H1 (cell line): ENCODE data around the gene MIDN. TPM values are rescaled to one million over a fixed set of nuclear protein-coding genes. Genes with fewer than 3 reads are reported as not detected.

Experiments used
- BRCA1 ChIP-seq: IDR thresholded peaks from 2 replicates; pipeline ENCODE4 v1.6.1; 2012; ENCODE audit warnings: low read depth, low read length, improper control_type of control experiment
- CTBP2 ChIP-seq: IDR thresholded peaks from 2 replicates; pipeline ENCODE4 v1.7.0; 2011; ENCODE audit warnings: borderline replicate concordance, mild to moderate bottlenecking, moderate library complexity, mixed read lengths, low read length; ENCODE audit not compliant: insufficient read depth, insufficient read length
- FOSL1 ChIP-seq: IDR thresholded peaks from 2 replicates; pipeline ENCODE4 v1.6.1; 2011; ENCODE audit warnings: mild to moderate bottlenecking, low read depth, low read length, moderate library complexity; ENCODE audit not compliant: insufficient read depth
- POU5F1 ChIP-seq: IDR thresholded peaks from 2 replicates; pipeline ENCODE4 v1.6.1; 2011; ENCODE audit warnings: low read depth, mild to moderate bottlenecking, low read length, moderate library complexity
- RNF2 ChIP-seq: fragments of 200-900, 300-1000 bp; sonication (generic); IDR thresholded peaks from 2 replicates; pipeline ENCODE4 v1.7.1; 2016; ENCODE audit warnings: borderline replicate concordance, low read depth, mild to moderate bottlenecking, antibody characterized with exemption, low read length; ENCODE audit not compliant: poor library complexity, severe bottlenecking; ENCODE audit errors: missing control alignments
- SIN3A ChIP-seq, 2 experiments: IDR thresholded peaks in 1 of 2; conservative IDR thresholded peaks in 1 of 2; 2 replicates each; pipeline ENCODE4 v1.6.1; 2011 to 2012; ENCODE audit warnings: low read length in 2 of 2, improper control_type of control experiment in 1 of 2, low read depth in 1 of 2, mild to moderate bottlenecking in 1 of 2
- SIRT6 ChIP-seq: IDR thresholded peaks from one replicate; pipeline ENCODE4 v1.7.1; 2012; ENCODE audit warnings: low read length, inconsistent platforms
- SRF ChIP-seq: IDR thresholded peaks from 2 replicates; pipeline ENCODE4 v1.6.1; 2011; ENCODE audit warnings: mild to moderate bottlenecking, low read depth, low read length, moderate library complexity
- ZNF274 ChIP-seq: IDR thresholded peaks from 2 replicates; pipeline ENCODE4 v1.7.0; 2012; ENCODE audit warnings: low read length, borderline replicate concordance; ENCODE audit errors: extremely low read depth
- polyA plus RNA-seq, 7 experiments: library from polyadenylated mRNA; depleted of rRNA in 3 of 7; stranded (reverse) in 5 of 7; unstranded in 2 of 7; fragments of >200 nt in 5 of 7; fragments of 200-250 nt in 2 of 7; gene quantifications; 1 replicate in 5 of 7; 2 replicates in 1 of 7; 4 replicates in 1 of 7; pipeline versions ENCODE4 v1.2.1 to v1.2.3, GENCODE V29; 2011 to 2013; ENCODE audit warnings: missing spikeins in 2 of 7, mixed read lengths in 2 of 7
- total RNA-seq: library from RNA; stranded (reverse); fragmentation: NEBNext Ultra II Directional; extraction: Animal tissue kit (Norgen Biotek cat#: 25700); gene quantifications from 2 replicates; pipeline ENCODE4 v1.2.1, GENCODE V29; 2021
- TF ChIP-seq, protein P1 (sequence below): fragments of 300-600 bp; sonication (generic); IDR thresholded peaks from 2 replicates; pipeline ENCODE4 v1.7.1; 2012; ENCODE audit warnings: low read length, moderate library complexity, mild to moderate bottlenecking, inconsistent platforms; ENCODE audit not compliant: insufficient replicate concordance
- TF ChIP-seq, protein P2 (sequence below): IDR thresholded peaks from 2 replicates; pipeline ENCODE4 v1.6.1; 2011; ENCODE audit warnings: low read depth, mild to moderate bottlenecking, low read length; ENCODE audit not compliant: insufficient read depth

Gene MIDN
- total and polyA plus RNA-seq, 2 of the 8 experiments (the other 6 are each of a cell fraction or from before 2014, with no cell fraction given), result 39.8 to 159 TPM

DNA sequence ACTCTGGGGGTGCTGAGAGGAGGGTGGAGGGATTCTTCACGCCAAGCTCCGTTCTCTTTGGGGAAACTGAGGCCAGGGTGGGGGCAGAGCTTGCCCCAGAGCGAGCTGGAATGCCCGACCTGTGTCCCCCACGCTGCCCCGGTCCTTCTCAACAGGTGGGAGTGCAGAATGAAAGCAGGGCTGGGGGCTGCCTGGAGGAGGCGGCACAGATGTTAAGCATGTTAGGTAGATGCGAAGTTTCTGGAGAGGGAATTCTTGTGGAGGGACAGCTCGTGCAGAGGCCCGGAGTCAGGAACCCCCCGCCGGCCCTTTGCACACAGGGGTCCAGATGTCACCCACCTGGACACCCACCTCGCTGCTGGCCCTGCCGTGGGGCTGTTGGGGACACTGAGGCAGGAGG is 46.3 kb downstream of the MIDN start (continued):
- TF ChIP-seq, protein P1, sequence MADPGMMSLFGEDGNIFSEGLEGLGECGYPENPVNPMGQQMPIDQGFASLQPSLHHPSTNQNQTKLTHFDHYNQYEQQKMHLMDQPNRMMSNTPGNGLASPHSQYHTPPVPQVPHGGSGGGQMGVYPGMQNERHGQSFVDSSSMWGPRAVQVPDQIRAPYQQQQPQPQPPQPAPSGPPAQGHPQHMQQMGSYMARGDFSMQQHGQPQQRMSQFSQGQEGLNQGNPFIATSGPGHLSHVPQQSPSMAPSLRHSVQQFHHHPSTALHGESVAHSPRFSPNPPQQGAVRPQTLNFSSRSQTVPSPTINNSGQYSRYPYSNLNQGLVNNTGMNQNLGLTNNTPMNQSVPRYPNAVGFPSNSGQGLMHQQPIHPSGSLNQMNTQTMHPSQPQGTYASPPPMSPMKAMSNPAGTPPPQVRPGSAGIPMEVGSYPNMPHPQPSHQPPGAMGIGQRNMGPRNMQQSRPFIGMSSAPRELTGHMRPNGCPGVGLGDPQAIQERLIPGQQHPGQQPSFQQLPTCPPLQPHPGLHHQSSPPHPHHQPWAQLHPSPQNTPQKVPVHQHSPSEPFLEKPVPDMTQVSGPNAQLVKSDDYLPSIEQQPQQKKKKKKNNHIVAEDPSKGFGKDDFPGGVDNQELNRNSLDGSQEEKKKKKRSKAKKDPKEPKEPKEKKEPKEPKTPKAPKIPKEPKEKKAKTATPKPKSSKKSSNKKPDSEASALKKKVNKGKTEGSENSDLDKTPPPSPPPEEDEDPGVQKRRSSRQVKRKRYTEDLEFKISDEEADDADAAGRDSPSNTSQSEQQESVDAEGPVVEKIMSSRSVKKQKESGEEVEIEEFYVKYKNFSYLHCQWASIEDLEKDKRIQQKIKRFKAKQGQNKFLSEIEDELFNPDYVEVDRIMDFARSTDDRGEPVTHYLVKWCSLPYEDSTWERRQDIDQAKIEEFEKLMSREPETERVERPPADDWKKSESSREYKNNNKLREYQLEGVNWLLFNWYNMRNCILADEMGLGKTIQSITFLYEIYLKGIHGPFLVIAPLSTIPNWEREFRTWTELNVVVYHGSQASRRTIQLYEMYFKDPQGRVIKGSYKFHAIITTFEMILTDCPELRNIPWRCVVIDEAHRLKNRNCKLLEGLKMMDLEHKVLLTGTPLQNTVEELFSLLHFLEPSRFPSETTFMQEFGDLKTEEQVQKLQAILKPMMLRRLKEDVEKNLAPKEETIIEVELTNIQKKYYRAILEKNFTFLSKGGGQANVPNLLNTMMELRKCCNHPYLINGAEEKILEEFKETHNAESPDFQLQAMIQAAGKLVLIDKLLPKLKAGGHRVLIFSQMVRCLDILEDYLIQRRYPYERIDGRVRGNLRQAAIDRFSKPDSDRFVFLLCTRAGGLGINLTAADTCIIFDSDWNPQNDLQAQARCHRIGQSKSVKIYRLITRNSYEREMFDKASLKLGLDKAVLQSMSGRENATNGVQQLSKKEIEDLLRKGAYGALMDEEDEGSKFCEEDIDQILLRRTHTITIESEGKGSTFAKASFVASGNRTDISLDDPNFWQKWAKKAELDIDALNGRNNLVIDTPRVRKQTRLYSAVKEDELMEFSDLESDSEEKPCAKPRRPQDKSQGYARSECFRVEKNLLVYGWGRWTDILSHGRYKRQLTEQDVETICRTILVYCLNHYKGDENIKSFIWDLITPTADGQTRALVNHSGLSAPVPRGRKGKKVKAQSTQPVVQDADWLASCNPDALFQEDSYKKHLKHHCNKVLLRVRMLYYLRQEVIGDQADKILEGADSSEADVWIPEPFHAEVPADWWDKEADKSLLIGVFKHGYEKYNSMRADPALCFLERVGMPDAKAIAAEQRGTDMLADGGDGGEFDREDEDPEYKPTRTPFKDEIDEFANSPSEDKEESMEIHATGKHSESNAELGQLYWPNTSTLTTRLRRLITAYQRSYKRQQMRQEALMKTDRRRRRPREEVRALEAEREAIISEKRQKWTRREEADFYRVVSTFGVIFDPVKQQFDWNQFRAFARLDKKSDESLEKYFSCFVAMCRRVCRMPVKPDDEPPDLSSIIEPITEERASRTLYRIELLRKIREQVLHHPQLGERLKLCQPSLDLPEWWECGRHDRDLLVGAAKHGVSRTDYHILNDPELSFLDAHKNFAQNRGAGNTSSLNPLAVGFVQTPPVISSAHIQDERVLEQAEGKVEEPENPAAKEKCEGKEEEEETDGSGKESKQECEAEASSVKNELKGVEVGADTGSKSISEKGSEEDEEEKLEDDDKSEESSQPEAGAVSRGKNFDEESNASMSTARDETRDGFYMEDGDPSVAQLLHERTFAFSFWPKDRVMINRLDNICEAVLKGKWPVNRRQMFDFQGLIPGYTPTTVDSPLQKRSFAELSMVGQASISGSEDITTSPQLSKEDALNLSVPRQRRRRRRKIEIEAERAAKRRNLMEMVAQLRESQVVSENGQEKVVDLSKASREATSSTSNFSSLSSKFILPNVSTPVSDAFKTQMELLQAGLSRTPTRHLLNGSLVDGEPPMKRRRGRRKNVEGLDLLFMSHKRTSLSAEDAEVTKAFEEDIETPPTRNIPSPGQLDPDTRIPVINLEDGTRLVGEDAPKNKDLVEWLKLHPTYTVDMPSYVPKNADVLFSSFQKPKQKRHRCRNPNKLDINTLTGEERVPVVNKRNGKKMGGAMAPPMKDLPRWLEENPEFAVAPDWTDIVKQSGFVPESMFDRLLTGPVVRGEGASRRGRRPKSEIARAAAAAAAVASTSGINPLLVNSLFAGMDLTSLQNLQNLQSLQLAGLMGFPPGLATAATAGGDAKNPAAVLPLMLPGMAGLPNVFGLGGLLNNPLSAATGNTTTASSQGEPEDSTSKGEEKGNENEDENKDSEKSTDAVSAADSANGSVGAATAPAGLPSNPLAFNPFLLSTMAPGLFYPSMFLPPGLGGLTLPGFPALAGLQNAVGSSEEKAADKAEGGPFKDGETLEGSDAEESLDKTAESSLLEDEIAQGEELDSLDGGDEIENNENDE, result no peak
- TF ChIP-seq FOSL1 (no peak), SIN3A (conservative IDR thresholded peaks at IDR 0.05 in 1 of 2, IDR thresholded peaks at IDR 0.05 in 1 of 2; ENCODE audit: low read depth in 1 of 2, low read length in 2 of 2) (no peak), POU5F1 (no peak), SRF (no peak), CTBP2 (no peak), SIRT6 (no peak), ZNF274 (no peak), BRCA1 (no peak), RNF2 (no peak)
- TF ChIP-seq, protein P2, sequence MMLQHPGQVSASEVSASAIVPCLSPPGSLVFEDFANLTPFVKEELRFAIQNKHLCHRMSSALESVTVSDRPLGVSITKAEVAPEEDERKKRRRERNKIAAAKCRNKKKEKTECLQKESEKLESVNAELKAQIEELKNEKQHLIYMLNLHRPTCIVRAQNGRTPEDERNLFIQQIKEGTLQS, result no peak
